PC-3 (cell line): ENCODE measurements around the gene ALDOC. TPM values are rescaled to one million over a fixed set of nuclear protein-coding genes. Genes with fewer than 3 reads are reported as not detected.

Experiments used
- ATAC-seq: fragments of 200-7000 bp; cut with Tn5 transposase; 2 replicates; pipeline ENCODE4 v1.9.1; 2020; ENCODE audit warnings: mild to moderate bottlenecking, moderate library complexity
- BruUV-seq: library from RNA; stranded (reverse); fragments of 400-500 nt; replicated peaks from 2 replicates; lab custom pipeline; 2021; lab: Mats Ljungman, UMichigan
- CTCF ChIA-PET: fragments of 300-600 bp; sonication (Branson Sonifier 250); formaldehyde crosslinking; loops from one replicate; lab custom pipeline; 2022; ENCODE audit warnings: antibody characterized with exemption; lab: Charles Lee
- POLR2A ChIA-PET: fragments of 300-600 bp; sonication (Branson Sonifier 250); formaldehyde crosslinking; loops from one replicate; lab custom pipeline; 2022; ENCODE audit warnings: antibody characterized with exemption; ENCODE audit not compliant: unreplicated experiment; lab: Charles Lee
- DNase-seq: peaks from one replicate; pipeline ENCODE4 v3.0.0-alpha.2; 2015
- H2AFZ ChIP-seq: fragments of 300-600 bp; sonication (generic); 2 replicates; pipeline ENCODE4 v1.6.0; 2016; ENCODE audit warnings: antibody characterized with exemption, low read length
- H3F3A ChIP-seq: fragments of 300-600 bp; sonication (generic); one replicate; pipeline ENCODE4 v1.6.0; 2017; ENCODE audit warnings: antibody characterized with exemption, low read length, control low read depth, mild to moderate bottlenecking; ENCODE audit not compliant: unreplicated experiment
- H3K27ac ChIP-seq: fragments of 300-600 bp; sonication (generic); 2 replicates; pipeline ENCODE4 v1.5.1; 2016; ENCODE audit warnings: mild to moderate bottlenecking, low read length
- H3K27me3 ChIP-seq: fragments of 300-600 bp; sonication (generic); 2 replicates; pipeline ENCODE4 v1.6.1; 2016; ENCODE audit warnings: low read length, mixed read lengths
- H3K36me3 ChIP-seq: fragments of 300-600 bp; sonication (generic); 2 replicates; pipeline ENCODE4 v1.6.1; 2016; ENCODE audit warnings: low read depth, mixed run types, low read length, mixed read lengths
- H3K4me1 ChIP-seq: fragments of 300-600 bp; sonication (generic); 2 replicates; pipeline ENCODE4 v1.5.1; 2016; ENCODE audit warnings: low read length; ENCODE audit not compliant: insufficient read depth
- H3K4me2 ChIP-seq: fragments of 300-600 bp; sonication (generic); 2 replicates; pipeline ENCODE4 v1.6.0; 2016; ENCODE audit warnings: low read length
- H3K4me3 ChIP-seq: fragments of 300-600 bp; sonication (generic); 2 replicates; pipeline ENCODE4 v1.5.1; 2016; ENCODE audit warnings: mild to moderate bottlenecking, low read length, mixed read lengths
- H3K79me2 ChIP-seq: fragments of 300-600 bp; sonication (generic); 2 replicates; pipeline ENCODE4 v1.6.1; 2017; ENCODE audit warnings: low read length, mixed read lengths
- H3K9ac ChIP-seq: fragments of 300-600 bp; sonication (generic); 2 replicates; pipeline ENCODE4 v1.6.0; 2016; ENCODE audit warnings: mild to moderate bottlenecking, low read length
- H3K9me2 ChIP-seq: fragments of 300-600 bp; sonication (generic); replicated peaks from 2 replicates; pipeline ENCODE4 v1.6.1; 2016; ENCODE audit warnings: mixed run types, low read length, mixed read lengths
- H3K9me3 ChIP-seq: fragments of 300-600 bp; sonication (generic); 2 replicates; pipeline ENCODE4 v1.6.1; 2016; ENCODE audit warnings: low read length, mixed read lengths
- H4K20me1 ChIP-seq: fragments of 300-600 bp; sonication (generic); 2 replicates; pipeline ENCODE4 v1.6.1; 2016; ENCODE audit warnings: low read length, mixed read lengths
- EZH2 ChIP-seq: fragments of 300-600 bp; sonication (generic); IDR thresholded peaks from one replicate; pipeline ENCODE4 v1.6.1; 2017; ENCODE audit warnings: antibody characterized with exemption, mild to moderate bottlenecking, low read length; ENCODE audit not compliant: unreplicated experiment
- EZH2phosphoT487 ChIP-seq: fragments of 300-600 bp; sonication (generic); IDR thresholded peaks from 2 replicates; pipeline ENCODE4 v1.6.1; 2018; ENCODE audit warnings: mild to moderate bottlenecking, antibody characterized with exemption, low read length, borderline replicate concordance
- intact Hi-C: fragments of 100-400 bp; cut with micrococcal nuclease; formaldehyde crosslinking; loops from 2 replicates; pipeline ENCODE4 v1.9.0; 2023
- total RNA-seq: library from RNA; depleted of rRNA; stranded (reverse); fragments of >200 nt; gene quantifications from 2 replicates; pipeline ENCODE4 v1.2.3, GENCODE V29; 2014
- TF ChIP-seq, protein P1 (sequence below): fragments of 300-600 bp; sonication (generic); conservative IDR thresholded peaks from 2 replicates; pipeline ENCODE4 v1.5.1; 2017; ENCODE audit warnings: antibody characterized with exemption, low read depth, mild to moderate bottlenecking, low read length

ALDOC gene
- total RNA-seq, 1 experiment from 2014 or later: 42.6 TPM

DNA sequence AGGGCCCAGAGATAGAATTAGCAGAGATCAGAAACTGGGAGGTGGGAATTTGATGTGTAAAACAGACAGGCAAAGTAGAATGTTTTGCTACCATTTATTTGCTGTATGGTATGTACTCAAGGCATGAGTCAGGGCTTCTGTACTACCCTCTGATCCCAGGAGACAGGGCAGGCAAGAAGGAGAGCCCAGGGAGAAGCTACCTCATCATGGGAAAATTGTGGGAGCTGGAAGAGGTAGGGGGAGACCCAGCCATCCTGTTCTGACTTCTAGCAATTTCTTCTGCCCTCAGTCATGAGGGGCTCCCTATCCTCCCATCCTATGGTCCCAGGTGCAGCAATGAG, 3.7 kb downstream of the ALDOC start:
- H3F3A ChIP-seq: no peaks in the 10 kb centered on the region
- H3K4me1 ChIP-seq: peaks cover 15% of the 10 kb centered on the region
- DNase-seq: no peak
- intact Hi-C loops: no loop called here
- H3K4me2 ChIP-seq: no peak overlapping the region
- no peak for ATAC-seq
- ChIA-PET CTCF (no interaction called here), POLR2A (no interaction called here)
- no TSS peak for BruUV-seq
- H3K79me2 ChIP-seq: peaks cover 23% of the 10 kb centered on the region
- no peaks in the 10 kb centered on the region for H3K27me3 ChIP-seq
- H3K27ac ChIP-seq: no peak overlapping the region
- H3K9me3 ChIP-seq: no peaks in the 10 kb centered on the region
- no peaks in the 10 kb centered on the region for H4K20me1 ChIP-seq
- H3K9me2 ChIP-seq: no peaks in the 10 kb centered on the region
- TF ChIP-seq, protein P1, sequence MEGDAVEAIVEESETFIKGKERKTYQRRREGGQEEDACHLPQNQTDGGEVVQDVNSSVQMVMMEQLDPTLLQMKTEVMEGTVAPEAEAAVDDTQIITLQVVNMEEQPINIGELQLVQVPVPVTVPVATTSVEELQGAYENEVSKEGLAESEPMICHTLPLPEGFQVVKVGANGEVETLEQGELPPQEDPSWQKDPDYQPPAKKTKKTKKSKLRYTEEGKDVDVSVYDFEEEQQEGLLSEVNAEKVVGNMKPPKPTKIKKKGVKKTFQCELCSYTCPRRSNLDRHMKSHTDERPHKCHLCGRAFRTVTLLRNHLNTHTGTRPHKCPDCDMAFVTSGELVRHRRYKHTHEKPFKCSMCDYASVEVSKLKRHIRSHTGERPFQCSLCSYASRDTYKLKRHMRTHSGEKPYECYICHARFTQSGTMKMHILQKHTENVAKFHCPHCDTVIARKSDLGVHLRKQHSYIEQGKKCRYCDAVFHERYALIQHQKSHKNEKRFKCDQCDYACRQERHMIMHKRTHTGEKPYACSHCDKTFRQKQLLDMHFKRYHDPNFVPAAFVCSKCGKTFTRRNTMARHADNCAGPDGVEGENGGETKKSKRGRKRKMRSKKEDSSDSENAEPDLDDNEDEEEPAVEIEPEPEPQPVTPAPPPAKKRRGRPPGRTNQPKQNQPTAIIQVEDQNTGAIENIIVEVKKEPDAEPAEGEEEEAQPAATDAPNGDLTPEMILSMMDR: no peak
- TF ChIP-seq EZH2 (no peak), EZH2phosphoT487 (no peak)
- H3K9ac ChIP-seq: no peak overlapping the region
- H3K36me3 ChIP-seq: no peaks in the 10 kb centered on the region; the same call in 1 of the 2 replicates
- no peak overlapping the region for H3K4me3 ChIP-seq
- no peak overlapping the region for H2AFZ ChIP-seq

DNA sequence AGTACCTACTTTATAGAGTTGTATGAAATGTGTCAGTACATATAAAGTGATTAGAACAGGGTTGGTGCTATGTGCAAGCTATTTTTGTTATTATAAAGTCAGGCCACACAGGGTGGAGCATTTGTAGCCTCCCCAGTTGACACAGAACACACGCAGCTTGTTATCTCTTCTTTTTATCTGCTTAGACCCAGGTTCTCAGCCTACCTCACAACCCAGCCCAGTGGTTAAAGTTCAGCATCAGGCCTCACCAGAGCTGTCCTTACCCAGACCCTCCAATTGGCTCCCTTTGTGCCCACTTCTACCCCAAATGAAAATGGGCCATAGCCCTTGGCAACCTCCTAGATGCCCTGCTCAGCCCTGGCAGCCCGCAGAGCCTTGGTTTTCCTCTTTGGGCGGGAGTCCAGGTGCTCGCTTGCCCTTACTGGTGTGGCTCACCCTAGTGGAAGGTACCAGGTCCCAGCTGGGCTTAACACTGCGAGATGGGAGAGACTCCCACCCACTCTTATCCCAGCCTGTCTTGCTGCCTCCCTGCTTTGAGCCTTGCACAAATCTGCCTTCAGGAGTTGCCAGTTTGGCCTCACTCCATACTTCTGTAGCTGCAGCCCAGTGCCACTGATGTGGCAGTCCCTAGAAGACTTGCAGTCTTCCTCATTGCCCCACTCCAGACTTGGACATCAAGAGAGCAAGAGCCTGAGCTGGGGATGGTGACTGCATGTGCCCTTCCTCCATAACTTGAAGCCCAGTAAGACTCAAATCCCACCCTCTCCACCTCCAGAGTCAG, 4.2 kb downstream of the ALDOC start:
- H3K9ac ChIP-seq: peak overlapping the region; percentile 64; the same call in 1 of the 2 replicates
- ATAC-seq: no peak
- peak overlapping the region; percentile 97 for H2AFZ ChIP-seq
- peaks cover 23% of the 10 kb centered on the region for H3K79me2 ChIP-seq
- no peaks in the 10 kb centered on the region for H3K9me2 ChIP-seq
- TF ChIP-seq EZH2 (no peak), EZH2phosphoT487 (no peak)
- TF ChIP-seq, protein P1: no peak
- H3F3A ChIP-seq: no peaks in the 10 kb centered on the region
- peak overlapping the region; percentile 98 for H3K4me3 ChIP-seq
- peaks cover 15% of the 10 kb centered on the region for H3K4me1 ChIP-seq
- DNase-seq: no peak
- no peaks in the 10 kb centered on the region; the same call in 1 of the 2 replicates for H3K36me3 ChIP-seq
- intact Hi-C loops: no loop called here
- ChIA-PET CTCF (no interaction called here), POLR2A (no interaction called here)
- no peak overlapping the region for H3K27ac ChIP-seq
- no TSS peak for BruUV-seq
- H3K9me3 ChIP-seq: no peaks in the 10 kb centered on the region
- no peaks in the 10 kb centered on the region for H4K20me1 ChIP-seq
- no peaks in the 10 kb centered on the region for H3K27me3 ChIP-seq
- peak overlapping the region; percentile 91 for H3K4me2 ChIP-seq
